GM18861 (cell line): Measurements from ENCODE around the gene PCDHB12.

Experiments used
- ATAC-seq: cut with Tn5 transposase; IDR thresholded peaks from one replicate; pipeline ENCODE4 v1.9.1; 2021; ENCODE audit not compliant: unreplicated experiment

Gene PCDHB12

GRCh38 chr5:141260458-141261237 is 52.1 kb downstream of the PCDHB12 start:
- no peak for ATAC-seq

GRCh38 chr5:141261238-141261546 is 52.7 kb downstream of the PCDHB12 start:
- no peak for ATAC-seq
